Mesothelial cell of epicardium (in vitro differentiated cells): ENCODE measurements around the gene AMBRA1. TPM values are rescaled to one million over a fixed set of nuclear protein-coding genes. Genes with fewer than 3 reads are reported as not detected.

Experiments
- DNase-seq, 2 experiments: peaks; one replicate each; pipeline ENCODE4 v3.0.0; 2021; ENCODE audit warnings: low spot score in 2 of 2; ENCODE audit not compliant: unreplicated experiment in 2 of 2
- H3K27ac Mint-ChIP-seq: 2 replicates; pipeline ENCODE4 v1.8.0; 2021; ENCODE audit warnings: mixed read lengths
- H3K27me3 Mint-ChIP-seq: 2 replicates; pipeline ENCODE4 v1.8.0; 2021; ENCODE audit warnings: low read depth, mixed read lengths
- H3K36me3 Mint-ChIP-seq: 2 replicates; pipeline ENCODE4 v1.8.0; 2021; ENCODE audit warnings: mixed read lengths
- H3K4me1 Mint-ChIP-seq: 2 replicates; pipeline ENCODE4 v1.8.0; 2021; ENCODE audit warnings: mixed read lengths
- H3K4me3 Mint-ChIP-seq: 2 replicates; pipeline ENCODE4 v1.8.0; 2021; ENCODE audit warnings: mild to moderate bottlenecking, moderate library complexity, mixed read lengths
- H3K9me3 Mint-ChIP-seq: 2 replicates; pipeline ENCODE4 v1.8.0; 2021; ENCODE audit warnings: mixed read lengths
- CTCF ChIP-seq: fragments of 200-600 bp; sonication (generic); IDR thresholded peaks from one replicate; pipeline ENCODE4 v1.5.0; 2021; ENCODE audit warnings: antibody characterized with exemption; ENCODE audit not compliant: unreplicated experiment
- microRNA-seq: library from miRNA; unstranded; fragments of <30 nt; microRNA quantifications from one replicate; pipeline ENCODE4 v1.2.0, GENCODE V29; 2021; ENCODE audit warnings: inconsistent platforms, mixed read lengths
- total RNA-seq: library from RNA; stranded (reverse); gene quantifications from 3 replicates; pipeline ENCODE4 v1.2.1, GENCODE V29; 2021

AMBRA1 gene
- total RNA-seq, 1 donor from 2014 or later = 48.4 TPM

DNA sequence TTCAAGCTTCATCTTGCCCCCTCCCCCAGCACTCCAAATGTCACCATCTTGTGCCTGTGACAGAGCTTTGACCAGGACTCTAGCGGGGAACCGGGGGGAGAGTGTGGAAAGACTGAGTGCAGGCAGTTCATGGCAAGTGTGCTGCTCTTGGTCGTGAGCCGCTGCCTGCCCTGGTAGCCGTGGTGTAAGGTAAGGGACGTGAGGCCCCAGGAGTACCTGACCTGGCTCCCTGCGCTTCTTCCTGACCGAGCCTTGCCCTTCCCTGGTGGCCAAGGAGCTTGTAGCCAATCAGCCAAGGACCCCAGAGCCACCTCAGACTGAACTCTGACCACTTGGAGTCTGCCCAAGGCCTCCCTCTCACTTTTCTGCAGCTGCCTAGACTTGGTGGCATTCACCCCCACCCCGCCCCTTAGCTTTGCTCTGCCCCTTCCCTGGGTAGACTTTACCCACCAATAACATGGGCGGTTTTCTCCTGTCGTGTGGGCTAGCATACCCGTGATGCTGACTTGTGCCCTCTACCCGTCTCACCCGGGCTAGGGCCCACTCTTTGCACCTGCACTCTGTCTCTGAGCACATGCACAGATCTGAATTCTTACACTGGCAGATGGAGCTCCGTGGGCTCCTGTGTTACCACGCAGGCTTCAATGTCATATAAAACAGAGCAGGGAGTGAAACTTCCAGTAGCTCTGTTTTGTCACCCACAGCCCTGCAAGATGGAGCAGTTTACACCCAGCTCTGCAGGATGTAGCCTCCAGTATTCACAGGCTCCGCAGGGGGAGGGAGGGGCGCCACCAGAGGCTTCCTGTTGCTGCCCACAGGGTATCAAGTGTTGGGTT lies 245.0 kb downstream of the AMBRA1 start:
- no peak for DNase-seq
- Mint-ChIP-seq H3K4me1 (peaks cover 37% of the 10 kb centered on the region), H3K9me3 (no peaks in the 10 kb centered on the region), H3K27me3 (no peaks in the 10 kb centered on the region), H3K27ac (no peak overlapping the region), H3K4me3 (peak overlapping the region; percentile 72), H3K36me3 (no peaks in the 10 kb centered on the region)
- TF ChIP-seq CTCF = no peak

GRCh38 chr11:46347637-46348311 lies 246.0 kb downstream of the AMBRA1 start:
- no peaks in the 10 kb centered on the region for H3K9me3 Mint-ChIP-seq
- H3K27ac Mint-ChIP-seq = no peak overlapping the region

GRCh38 chr11:46346886-46347636 lies 246.8 kb downstream of the AMBRA1 start, which contains the start of gene DGKZ:
Gene DGKZ, plus strand, starts transcription at chr11:46347463. Its CDS starts 197 bp downstream, at chr11:46347660.
- Mint-ChIP-seq H3K27ac (no peak within 1 kb of the TSS), H3K36me3 (no peaks in the 10 kb centered on the region), H3K9me3 (no peaks in the 10 kb centered on the region), H3K27me3 (no peaks in the 10 kb centered on the region), H3K4me1 (peaks cover 45% of the 10 kb centered on the region), H3K4me3 (peak within 1 kb of the TSS; percentile 72)
- DNase-seq = peak; percentile 84 to 94
- TF ChIP-seq CTCF = peak; percentile 72

More at GRCh38 chr11:46347637-46348311, 246.0 kb downstream of the AMBRA1 start:
- Mint-ChIP-seq H3K36me3 (no peaks in the 10 kb centered on the region), H3K4me1 (peaks cover 42% of the 10 kb centered on the region), H3K27me3 (no peaks in the 10 kb centered on the region), H3K4me3 (peak overlapping the region; percentile 72)
- no peak for TF ChIP-seq CTCF
- DNase-seq = no peak

Small RNA genes lying within 50 kb of the gene (microRNA-seq; reads per million reads assigned to microRNA genes)
- not detected for gene MIR3160-1
- not detected for gene MIR3160-2
- gene MIR4688 = not detected

Other genes starting within 250 kb of the AMBRA1 start
- 46.3 to 50.6 TPM (median 46.5 TPM) in 3 replicates for gene DGKZ, start 246.6 kb downstream of the AMBRA1 start, total RNA-seq
- gene MDK, start 212.4 kb downstream of the AMBRA1 start, total RNA-seq = 1,547 to 1,604 TPM (median 1,586 TPM) in 3 replicates
- 0.42 to 0.68 TPM (median 0.51 TPM) in 3 replicates for gene CHRM4, start 202.2 kb downstream of the AMBRA1 start, total RNA-seq
- 5.4 to 6.3 TPM (median 6.0 TPM) in 3 replicates for gene HARBI1, start 23.2 kb upstream of the AMBRA1 start, total RNA-seq
- gene ATG13, start 23.5 kb upstream of the AMBRA1 start, total RNA-seq = 67.4 to 68.4 TPM (median 67.8 TPM) in 3 replicates
- gene ARHGAP1, start 106.6 kb upstream of the AMBRA1 start, total RNA-seq = 48.3 to 49.4 TPM (median 48.7 TPM) in 3 replicates
- 15.3 to 16.2 TPM (median 15.7 TPM) in 3 replicates for gene ZNF408, start 107.0 kb upstream of the AMBRA1 start, total RNA-seq
- 0.18 TPM in 1 of 3 replicates, not detected in the others for gene F2, start 125.2 kb upstream of the AMBRA1 start, total RNA-seq